Stimulated activated naive CD8-positive, alpha-beta T cell treated with anti-CD3 and anti-CD28 coated beads, Interleukin-15, Interleukin-2, amounts not matched to agents 100 U/mL and 50 U/mL, for 24 hours (primary cell): ENCODE measurements around the gene KRTAP12-1.
"Not testable (repeated sequence)": the region's sequence is repeated elsewhere in the genome, so short reads cannot be mapped to it uniquely, and the experiment has no call there.

ENCODE experiments used
- ATAC-seq: fragments of 150-1000 bp; cut with Tn5 transposase; one replicate; pipeline ENCODE4 v1.10.0; 2021
- DNase-seq: peaks from one replicate; pipeline ENCODE4 v3.0.0; 2021

KRTAP12-1 gene

DNA sequence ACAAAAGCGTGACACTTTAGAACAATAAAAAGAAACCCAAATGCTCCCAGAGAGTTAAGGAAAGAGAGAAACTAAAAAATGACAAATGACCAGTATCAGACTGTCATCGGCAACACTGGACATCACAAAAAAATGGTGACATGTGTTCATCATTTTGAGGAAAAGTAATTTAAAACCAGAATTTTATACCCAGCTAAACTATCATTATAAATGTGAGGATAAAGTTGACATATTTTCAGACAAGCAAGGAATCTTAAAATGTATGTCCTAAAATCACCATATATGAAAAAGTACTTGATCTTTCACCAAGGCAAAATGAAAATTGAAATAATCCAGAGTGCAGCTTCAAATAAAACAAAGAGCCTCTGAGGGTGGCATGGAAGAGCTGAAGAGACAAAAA, 37.1 kb downstream of the KRTAP12-1 start:
- no peak for DNase-seq
- ATAC-seq: no peak

DNA sequence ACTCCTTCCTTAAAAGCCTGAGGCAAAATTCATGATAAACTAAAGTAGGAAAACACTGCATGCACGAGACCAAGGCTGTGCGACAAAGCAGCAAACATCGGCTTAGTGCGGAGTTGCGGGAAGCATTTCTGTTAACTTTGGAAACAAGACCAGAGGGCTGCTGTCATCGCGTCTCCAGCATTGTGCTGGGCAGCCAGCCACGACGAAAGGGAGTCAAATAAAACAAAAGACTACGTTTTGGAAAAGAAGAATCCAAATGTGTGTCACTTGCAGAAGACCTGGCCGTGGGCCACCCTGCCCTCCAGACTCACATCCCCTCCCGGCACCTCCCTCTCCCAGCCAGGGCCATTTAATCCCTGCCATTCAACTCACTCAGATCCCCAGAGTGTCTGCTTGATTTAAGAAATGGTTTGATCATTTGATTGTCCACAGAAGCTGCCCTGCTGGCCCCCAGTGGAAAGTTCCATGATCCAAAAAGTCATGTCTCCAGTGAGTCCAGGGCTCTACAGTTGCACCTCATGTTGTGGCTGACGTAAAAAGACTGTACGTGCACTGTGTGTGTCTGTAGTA, 38.1 kb downstream of the KRTAP12-1 start:
- ATAC-seq (no peak), DNase-seq (no peak)

DNA sequence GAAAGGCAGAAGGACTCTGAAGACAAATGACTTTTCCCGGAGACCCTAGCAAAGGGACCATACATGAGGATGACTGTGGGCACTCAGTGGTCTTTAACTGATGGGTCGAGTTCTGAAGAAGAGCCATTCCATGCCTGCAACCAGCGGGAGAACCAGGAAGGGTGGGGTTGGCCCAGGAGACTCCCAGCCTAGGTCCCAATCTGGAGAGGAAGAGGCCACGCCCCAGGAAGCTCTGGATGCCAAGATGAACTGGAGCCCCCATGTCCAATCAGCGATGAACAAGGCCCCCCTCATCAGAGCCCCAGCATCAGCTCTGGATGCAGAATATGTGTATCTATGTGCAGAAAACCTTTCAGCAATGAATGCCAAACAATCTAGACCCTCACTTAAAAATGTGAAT, 41.2 kb downstream of the KRTAP12-1 start:
- ATAC-seq (no peak), DNase-seq (no peak)

DNA sequence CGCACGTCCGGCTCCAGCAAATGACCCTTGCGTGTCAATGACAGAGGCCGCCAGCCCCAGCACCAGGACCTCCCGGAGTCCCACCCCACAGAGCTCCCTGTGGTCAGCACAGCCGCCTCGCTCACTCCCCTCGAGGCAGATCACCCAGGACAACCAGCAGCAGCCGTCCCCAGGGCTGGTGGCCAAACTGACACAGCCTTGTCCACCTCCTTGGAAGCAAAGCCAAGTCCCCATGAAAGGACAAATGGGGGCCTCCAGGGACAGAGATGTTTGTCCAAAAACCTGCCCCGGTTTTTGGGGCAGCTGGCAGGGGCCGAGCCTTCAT, 42.7 kb downstream of the KRTAP12-1 start:
- no peak for ATAC-seq
- no peak for DNase-seq

DNA sequence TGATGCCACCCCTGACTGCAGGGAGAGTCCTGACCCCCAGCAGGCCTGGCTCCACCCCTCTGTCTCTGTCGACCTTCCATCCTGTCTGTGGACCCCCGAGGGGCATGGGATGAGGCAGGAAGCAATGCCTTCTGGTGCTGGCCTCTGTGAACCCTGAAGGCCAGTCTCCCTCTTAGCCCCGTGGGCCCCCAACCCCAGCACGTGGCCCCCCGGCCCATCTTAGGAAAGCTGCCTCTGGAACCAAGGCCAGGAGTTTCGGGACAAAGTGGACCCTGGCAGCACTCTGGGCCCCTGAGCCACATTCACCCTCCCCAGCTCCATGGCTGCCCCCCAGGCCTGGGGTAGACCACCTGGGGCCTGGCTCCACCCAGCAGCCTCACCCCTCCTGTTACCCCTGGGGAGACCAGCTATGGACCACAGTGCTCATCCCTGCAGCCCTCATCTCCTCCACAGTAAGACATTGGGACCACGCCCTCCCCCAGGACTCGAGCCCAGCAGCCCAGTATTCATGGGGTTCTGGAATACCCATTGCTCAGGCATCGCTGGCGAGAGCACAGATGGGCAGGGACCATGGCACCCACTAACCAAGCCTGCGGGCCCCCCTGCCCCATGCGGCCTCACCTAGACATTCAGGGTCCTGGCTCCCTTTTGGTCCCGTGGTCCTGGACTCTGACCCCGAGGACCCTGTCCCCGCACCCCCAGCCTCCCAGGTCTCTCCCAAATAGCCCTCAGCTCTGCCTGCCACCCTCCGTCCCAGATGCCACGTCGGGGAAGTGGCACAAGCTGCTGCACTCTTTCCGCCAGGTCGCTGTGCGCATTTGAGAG, 43.2 kb downstream of the KRTAP12-1 start:
- DNase-seq, ATAC-seq: not testable (repeated sequence)

DNA sequence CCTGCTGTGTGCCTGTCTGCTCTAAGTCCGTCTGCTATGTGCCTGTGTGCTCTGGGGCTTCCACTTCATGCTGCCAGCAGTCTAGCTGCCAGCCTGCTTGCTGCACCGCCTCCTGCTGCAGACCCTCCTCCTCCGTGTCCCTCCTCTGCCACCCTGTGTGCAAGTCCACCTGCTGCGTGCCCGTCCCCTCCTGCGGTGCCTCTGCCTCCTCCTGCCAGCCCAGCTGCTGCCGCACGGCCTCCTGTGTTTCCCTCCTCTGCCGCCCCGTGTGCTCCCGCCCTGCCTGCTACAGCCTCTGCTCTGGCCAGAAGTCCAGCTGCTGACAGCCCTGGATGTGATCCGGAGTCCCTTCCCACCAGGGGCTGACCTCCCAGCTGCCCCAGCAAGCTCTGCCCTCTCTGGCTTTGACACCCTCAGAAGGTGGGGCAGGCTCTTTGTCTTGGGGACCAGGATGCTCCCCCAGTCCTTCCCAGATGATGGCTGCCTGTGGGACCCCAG, 44.1 kb downstream of the KRTAP12-1 start:
- DNase-seq, ATAC-seq: not testable (repeated sequence)

DNA sequence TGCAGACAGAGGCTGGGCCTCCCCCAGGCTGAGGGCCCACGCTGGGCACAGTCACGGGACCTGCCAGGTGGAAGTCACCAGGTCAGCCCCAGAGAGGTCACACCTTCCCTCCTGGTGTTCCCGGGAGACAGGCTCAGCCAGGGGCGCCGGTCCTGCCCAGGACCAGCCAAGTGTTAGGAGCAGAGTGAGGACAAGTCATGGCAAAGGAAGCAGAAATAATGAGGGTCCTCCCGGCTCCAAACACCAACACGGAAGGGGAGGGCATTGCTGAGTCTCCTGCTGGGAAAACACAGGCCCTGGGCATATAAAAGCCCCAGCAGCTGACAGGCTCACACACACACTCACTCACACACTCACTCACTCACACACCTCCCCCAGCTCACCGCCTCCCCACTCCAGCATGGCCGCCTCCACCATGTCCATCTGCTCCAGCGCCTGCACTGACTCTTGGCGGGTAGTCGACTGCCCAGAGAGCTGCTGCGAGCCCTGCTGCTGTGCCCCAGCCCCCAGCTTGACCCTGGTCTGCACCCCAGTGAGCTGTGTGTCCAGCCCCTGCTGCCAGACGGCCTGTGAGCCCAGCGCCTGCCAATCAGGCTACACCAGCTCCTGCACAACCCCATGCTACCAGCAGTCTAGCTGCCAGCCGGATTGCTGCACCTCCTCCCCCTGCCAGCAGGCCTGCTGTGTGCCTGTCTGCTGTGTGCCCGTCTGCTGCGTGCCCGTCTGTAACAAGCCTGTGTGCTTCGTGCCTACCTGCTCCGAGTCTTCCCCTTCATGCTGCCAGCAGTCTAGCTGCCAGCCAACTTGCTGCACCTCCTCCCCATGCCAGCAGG, 44.7 kb downstream of the KRTAP12-1 start, which contains the start of gene KRTAP10-10:
Gene KRTAP10-10, plus strand, starts transcription at position 339 of the 833 bp plus-strand sequence. Its CDS starts 62 bp downstream, at position 401.
- DNase-seq: no peak

DNA sequence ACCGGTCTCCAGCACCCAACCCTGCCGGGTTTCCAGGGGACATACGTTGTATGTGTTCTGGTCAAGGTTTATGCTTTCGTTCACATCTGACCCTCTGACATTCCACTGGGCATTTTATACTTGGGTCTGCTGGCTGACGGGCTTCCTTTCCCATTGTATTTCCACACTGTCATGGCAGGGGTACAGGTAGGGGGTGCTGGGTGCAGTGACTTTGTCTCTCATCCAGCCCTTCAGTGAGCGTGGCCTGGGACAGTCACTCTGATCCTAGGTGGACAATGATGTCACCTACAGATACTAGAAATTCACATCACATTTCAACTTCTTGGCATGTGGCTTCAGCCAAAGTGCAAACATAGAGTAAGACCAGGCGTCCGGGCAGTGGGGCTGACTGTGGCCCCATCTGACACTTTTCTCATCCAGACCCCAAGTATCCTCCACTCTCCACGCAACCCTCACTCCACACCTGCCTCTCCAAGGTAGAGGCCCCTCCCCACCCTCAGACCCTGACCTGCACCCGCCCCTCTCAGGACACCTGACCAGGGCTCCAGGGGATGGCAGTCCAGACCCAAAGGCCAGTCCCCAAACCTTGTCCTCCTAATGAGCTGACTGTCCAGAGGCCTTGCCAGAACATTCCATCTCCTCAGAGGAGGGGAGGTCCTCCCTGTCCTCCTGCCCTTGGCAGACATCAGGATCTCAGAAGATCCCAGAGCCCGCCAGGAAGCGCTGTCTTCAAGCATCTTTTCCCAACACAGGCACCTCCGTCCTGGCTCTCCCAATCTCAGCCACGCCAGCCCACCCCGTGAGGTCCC, 45.5 kb downstream of the KRTAP12-1 start:
- DNase-seq: no peak
- no peak for ATAC-seq

More for the DNA sequence above, 44.7 kb downstream of the KRTAP12-1 start, which contains the start of gene KRTAP10-10:
- ATAC-seq: no peak

DNA sequence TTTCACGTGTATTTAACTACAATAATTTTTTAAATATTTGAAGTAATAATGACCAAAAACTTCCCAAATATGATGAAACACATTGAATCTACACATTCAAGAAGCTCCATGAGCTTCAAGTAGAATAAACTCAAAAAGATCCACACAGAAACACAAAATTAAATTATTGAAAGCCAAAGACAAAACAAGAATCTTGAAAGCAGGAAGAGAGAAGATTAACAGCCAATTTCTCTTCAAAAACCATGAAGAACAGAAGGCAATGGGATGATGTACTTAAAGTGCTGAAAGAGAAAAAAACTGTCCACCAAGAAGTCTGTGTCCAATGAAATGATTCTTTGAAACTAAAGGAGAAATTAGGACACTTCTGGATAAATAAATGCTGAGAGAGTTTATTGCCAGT, 49.9 kb downstream of the KRTAP12-1 start:
- ATAC-seq: no peak
- DNase-seq: no peak
